MG63 (cell line): ENCODE data around the gene SSBP3. TPM values are rescaled to one million over a fixed set of nuclear protein-coding genes. Genes with fewer than 3 reads are reported as not detected.

ENCODE experiments used
- DNase-seq: peaks from one replicate; pipeline ENCODE4 v3.0.0-alpha.2; 2020
- H3K27me3 ChIP-seq: fragments of 250-450 bp; sonication (Bioruptor Pico); 2 replicates; pipeline ENCODE4 v1.5.1; 2020; ENCODE audit warnings: mild to moderate bottlenecking, moderate library complexity
- H3K36me3 ChIP-seq: fragments of 250-450 bp; sonication (Bioruptor Pico); 2 replicates; pipeline ENCODE4 v1.5.1; 2020; ENCODE audit warnings: mild to moderate bottlenecking, moderate library complexity
- H3K4me3 ChIP-seq: fragments of 250-450 bp; sonication (Bioruptor Pico); 2 replicates; pipeline ENCODE4 v1.5.1; 2020; ENCODE audit warnings: mild to moderate bottlenecking, moderate library complexity
- H3K9me3 ChIP-seq: fragments of 250-450 bp; sonication (Bioruptor Pico); 2 replicates; pipeline ENCODE4 v1.5.1; 2020; ENCODE audit warnings: mild to moderate bottlenecking, moderate library complexity
- total RNA-seq: library from RNA; depleted of rRNA; stranded (reverse); fragments of >200 nt; shearing (Covaris generic); gene quantifications from 2 replicates; pipeline ENCODE4 v1.2.3, GENCODE V29; 2014; ENCODE audit warnings: low replicate concordance

SSBP3 gene
- total RNA-seq, 1 experiment from 2014 or later = 15.9 TPM

DNA sequence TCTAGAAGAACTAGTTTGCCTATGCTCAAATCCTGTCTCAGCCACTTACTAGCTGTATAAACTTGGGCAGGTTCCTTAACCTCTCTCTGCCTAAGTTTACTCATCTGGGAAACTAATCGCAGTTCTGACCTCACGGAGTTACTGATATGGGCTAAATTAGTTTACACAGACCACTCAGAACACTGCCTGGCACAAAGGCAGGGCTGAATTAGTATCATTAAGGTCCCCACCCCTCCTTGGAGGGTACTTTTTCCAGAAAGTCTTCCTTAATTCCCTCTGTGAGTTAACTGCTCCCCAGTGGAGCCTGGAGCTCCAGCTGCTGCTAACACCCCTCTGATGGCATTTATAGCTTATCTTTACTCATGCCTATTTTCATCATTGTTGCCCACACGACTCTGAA, 40.3 kb downstream of the SSBP3 start:
- Histone ChIP-seq H3K9me3 (no peaks in the 10 kb centered on the region), H3K27me3 (no peaks in the 10 kb centered on the region), H3K4me3 (no peak overlapping the region), H3K36me3 (no peaks in the 10 kb centered on the region)
- no peak for DNase-seq

DNA sequence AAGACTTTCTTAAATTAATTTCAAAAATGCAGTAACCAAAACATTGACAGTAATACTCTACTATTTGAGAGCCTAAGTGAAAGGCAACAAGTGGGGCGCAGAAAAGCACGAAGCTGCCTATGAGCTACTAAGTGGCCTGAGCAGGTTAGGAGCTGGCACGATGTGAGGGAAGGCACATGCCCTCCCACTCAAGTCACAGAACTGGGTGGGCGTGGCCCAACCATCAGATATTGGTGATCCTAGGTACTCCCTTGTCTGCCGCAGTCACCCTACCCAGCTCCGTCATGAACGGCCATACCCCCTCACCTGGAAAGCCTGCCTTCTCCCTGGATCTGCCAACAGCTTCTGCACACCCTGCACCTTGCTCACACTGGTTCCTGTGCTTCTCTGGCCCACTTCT, 40.8 kb downstream of the SSBP3 start:
- Histone ChIP-seq H3K9me3 (no peaks in the 10 kb centered on the region), H3K27me3 (no peaks in the 10 kb centered on the region), H3K4me3 (no peak overlapping the region), H3K36me3 (no peaks in the 10 kb centered on the region)
- DNase-seq = no peak

GRCh38 chr1:54364995-54365394, 41.2 kb downstream of the SSBP3 start:
- no peaks in the 10 kb centered on the region for H3K36me3 ChIP-seq
- H3K27me3 ChIP-seq = no peaks in the 10 kb centered on the region
- no peak for DNase-seq
- no peak overlapping the region for H3K4me3 ChIP-seq
- H3K9me3 ChIP-seq = no peaks in the 10 kb centered on the region

DNA sequence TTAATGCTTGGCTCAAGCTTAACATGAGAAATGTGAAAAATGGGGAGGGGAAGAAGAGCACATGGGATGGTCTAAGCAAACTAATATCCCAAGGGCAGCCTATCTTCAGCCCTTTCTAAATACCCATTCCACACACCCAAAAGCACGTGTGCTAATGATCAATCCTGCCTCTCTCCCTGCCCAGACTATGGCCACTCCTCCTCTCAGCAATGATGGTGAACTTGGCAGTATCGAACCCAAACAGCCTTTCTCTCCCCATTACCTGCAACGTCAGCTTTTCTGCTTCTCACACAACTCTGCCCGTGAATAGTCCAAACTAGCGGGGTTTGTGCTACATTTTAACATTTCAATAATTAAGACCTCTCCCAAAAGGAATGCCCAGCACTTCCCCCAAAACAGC, 41.6 kb downstream of the SSBP3 start:
- no peaks in the 10 kb centered on the region for H3K9me3 ChIP-seq
- H3K27me3 ChIP-seq = no peaks in the 10 kb centered on the region
- no peaks in the 10 kb centered on the region for H3K36me3 ChIP-seq
- no peak for DNase-seq
- no peak overlapping the region for H3K4me3 ChIP-seq

DNA sequence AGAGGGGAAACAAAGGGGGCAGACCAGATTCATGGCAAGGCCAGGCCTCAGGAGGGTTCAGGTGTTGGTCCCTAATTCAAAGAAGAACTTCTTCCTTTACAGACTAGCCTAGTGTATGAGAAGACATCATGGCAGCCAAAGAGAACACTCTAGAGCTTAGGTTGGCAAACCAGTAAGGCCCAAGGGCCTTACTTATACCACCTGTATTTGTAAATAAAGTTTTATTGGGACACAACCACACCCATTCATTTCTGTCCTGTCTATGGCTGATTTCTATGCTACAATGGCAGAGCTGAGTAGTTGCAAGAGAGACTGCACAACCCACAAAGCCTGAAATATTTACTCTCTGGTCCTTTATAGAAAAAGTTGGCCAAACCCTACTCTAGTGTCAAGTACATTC, 42.3 kb downstream of the SSBP3 start:
- H3K36me3 ChIP-seq = no peaks in the 10 kb centered on the region
- H3K9me3 ChIP-seq = no peaks in the 10 kb centered on the region
- no peak for DNase-seq
- no peak overlapping the region for H3K4me3 ChIP-seq
- H3K27me3 ChIP-seq = no peaks in the 10 kb centered on the region

DNA sequence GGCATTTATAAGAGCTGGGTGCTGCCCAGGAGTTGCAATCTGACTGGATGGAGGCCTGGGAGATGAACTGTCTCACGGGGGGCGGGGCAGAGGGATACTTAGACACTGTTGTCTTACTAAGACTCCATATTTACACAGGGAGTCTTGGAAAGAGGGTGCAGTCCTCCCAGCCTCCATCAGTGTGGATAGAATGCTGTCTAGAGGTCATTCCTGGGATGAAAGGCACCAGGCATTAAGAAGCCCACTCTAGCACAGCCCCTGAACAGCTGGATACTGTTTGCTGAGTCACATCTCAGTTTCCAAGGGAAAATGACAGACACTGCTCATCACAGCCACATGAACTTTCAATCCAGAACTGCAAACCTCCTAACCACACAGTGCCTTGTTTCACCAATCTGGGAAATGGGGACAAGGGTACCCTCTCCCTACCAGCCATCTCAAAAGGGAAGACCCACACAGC, 43.3 kb downstream of the SSBP3 start:
- no peak for DNase-seq
- H3K9me3 ChIP-seq = no peaks in the 10 kb centered on the region

DNA sequence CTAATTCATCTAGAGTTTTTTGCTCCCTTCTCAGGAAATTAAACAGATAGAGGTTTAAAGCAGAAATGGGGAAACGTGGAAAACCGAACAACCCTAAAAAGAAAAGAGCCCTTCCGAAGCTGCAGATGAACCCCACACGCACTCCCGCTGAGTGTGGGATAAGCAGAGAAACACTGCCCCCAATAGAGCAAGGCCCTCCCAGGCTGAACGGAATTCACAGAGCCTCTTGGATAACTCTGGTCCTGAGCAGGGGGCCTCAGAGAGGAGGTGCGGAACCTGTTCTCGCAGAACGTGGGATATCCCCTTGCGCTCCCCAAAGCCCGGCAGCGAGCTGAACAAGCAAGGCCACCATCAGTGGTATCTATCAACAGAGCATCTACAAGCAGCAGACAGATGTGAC, 44.9 kb downstream of the SSBP3 start:
- no peaks in the 10 kb centered on the region for H3K9me3 ChIP-seq
- DNase-seq = no peak
- no peaks in the 10 kb centered on the region for H3K27me3 ChIP-seq
- H3K36me3 ChIP-seq = no peaks in the 10 kb centered on the region
- H3K4me3 ChIP-seq = no peak overlapping the region

More for the DNA sequence above, 43.3 kb downstream of the SSBP3 start:
- no peaks in the 10 kb centered on the region for H3K27me3 ChIP-seq
- no peaks in the 10 kb centered on the region for H3K36me3 ChIP-seq
- H3K4me3 ChIP-seq = no peak overlapping the region

DNA sequence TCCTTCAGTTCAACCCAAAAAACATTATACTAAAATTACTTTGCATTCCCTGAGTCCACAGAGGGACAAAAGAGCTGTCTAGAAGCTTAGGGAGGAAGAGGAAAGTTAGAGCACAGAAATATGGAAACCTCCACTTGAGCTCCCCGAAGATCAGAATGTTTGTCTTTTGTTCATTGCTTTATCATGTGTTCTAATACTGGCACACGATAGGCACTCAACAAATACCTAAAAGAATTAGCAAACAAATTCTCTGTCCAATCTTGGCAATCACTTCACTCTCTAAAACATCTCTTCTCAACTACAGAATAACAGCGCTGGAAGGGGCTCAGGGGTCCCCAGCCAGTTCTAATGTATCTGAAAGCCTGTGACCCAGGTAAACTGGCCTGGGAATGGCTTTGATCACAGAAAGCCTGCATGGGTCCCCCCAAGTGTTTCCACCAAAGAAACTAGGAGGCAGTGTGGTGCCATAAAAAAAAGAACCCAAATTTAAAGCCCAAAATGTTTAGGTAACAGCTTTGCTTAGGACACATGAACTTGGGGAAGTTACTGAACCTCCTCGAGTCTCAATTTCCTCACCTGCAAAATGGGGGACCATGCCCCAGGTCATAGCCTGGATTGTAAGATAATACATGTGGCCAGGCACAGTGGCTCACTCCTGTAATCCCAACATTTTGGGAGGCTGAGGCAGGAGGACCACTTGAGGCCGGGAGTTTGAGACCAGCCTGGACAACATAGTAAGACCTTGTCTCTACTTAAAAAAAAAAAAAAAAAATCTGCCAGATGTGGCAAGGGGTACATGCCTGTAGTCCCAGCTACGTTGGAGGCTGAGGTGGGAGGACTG, 45.8 kb downstream of the SSBP3 start:
- Histone ChIP-seq H3K4me3 (no peak overlapping the region), H3K9me3 (no peaks in the 10 kb centered on the region), H3K27me3 (no peaks in the 10 kb centered on the region), H3K36me3 (no peaks in the 10 kb centered on the region)
- DNase-seq = no peak

- Histone ChIP-seq H3K9me3 (no peaks in the 10 kb centered on the region), H3K36me3 (no peaks in the 10 kb centered on the region), H3K27me3 (no peaks in the 10 kb centered on the region), H3K4me3 (no peak overlapping the region)
- DNase-seq = no peak
Measured at GRCh38 chr1:54359393-54360162, 46.6 kb downstream of the SSBP3 start.

DNA sequence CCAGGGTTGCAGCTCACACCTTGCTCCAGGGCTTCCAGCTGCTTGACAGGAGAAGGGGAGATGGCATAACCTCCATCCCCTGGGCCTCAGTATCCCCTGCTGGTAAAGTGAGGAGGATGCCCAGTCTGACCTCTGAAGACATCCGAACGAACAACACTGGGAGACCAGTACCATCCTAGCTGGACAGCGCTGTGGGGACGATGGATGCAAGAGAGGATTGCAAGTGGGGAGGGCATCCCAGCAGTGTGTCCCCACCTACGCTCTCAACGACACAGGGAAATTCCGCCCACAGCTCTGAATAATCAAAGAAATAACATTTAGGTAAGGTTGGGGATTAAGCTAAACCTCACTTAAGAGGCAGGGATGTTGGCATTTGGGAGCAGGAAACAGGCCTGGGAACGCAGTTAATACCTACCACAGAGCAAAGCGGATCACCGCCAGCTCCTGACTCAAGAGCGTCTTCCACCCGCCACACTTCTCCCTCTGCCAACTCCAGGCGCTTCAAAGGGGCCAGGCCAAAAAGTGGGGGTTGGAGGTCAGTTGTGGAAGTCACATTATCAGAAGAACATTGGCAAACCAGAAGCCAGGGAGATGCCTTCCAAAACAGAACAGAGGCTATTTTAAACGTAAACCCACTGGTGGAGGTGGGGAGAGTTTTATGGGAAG, 47.6 kb downstream of the SSBP3 start:
- Histone ChIP-seq H3K36me3 (no peaks in the 10 kb centered on the region), H3K27me3 (no peaks in the 10 kb centered on the region), H3K9me3 (no peaks in the 10 kb centered on the region), H3K4me3 (no peak overlapping the region)
- peak; percentile 76 for DNase-seq

- H3K4me3 ChIP-seq = no peak overlapping the region
- no peaks in the 10 kb centered on the region for H3K9me3 ChIP-seq
- H3K27me3 ChIP-seq = no peaks in the 10 kb centered on the region
- no peaks in the 10 kb centered on the region for H3K36me3 ChIP-seq
- DNase-seq = no peak
Measured at GRCh38 chr1:54357967-54358366, 48.2 kb downstream of the SSBP3 start.

GRCh38 chr1:54356680-54357147, 49.5 kb downstream of the SSBP3 start:
- Histone ChIP-seq H3K27me3 (no peaks in the 10 kb centered on the region), H3K4me3 (no peak overlapping the region), H3K9me3 (no peaks in the 10 kb centered on the region), H3K36me3 (no peaks in the 10 kb centered on the region)
- DNase-seq = no peak

GRCh38 chr1:54355931-54356679, 50.1 kb downstream of the SSBP3 start:
- Histone ChIP-seq H3K27me3 (no peaks in the 10 kb centered on the region), H3K4me3 (no peak overlapping the region), H3K9me3 (no peaks in the 10 kb centered on the region), H3K36me3 (no peaks in the 10 kb centered on the region)
- DNase-seq = no peak

DNA sequence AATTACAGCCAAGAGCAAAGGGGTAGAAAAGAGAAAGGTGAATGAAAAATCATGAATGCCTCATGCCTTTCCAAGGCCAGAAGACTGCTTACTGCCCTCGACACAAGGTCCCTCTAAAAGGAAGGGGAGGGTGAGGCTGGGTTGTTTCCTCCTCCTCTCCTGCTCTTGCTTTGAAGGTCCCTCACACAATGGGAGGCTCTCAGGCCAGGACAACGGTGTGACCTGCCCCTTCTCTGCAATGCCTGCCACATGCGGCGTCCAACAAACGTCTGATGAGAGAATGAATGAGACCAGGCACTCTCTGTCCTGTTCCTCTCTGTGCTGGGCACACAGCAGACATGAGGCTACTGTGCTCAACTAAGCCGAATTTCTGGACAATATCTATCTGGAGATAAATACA, 51.3 kb downstream of the SSBP3 start:
- Histone ChIP-seq H3K36me3 (no peaks in the 10 kb centered on the region), H3K4me3 (no peak overlapping the region), H3K9me3 (no peaks in the 10 kb centered on the region), H3K27me3 (no peaks in the 10 kb centered on the region)
- DNase-seq = no peak

- no peaks in the 10 kb centered on the region for H3K9me3 ChIP-seq
- H3K36me3 ChIP-seq = no peaks in the 10 kb centered on the region
- no peaks in the 10 kb centered on the region for H3K27me3 ChIP-seq
Measured at GRCh38 chr1:54353959-54354358, 52.2 kb downstream of the SSBP3 start.

DNA sequence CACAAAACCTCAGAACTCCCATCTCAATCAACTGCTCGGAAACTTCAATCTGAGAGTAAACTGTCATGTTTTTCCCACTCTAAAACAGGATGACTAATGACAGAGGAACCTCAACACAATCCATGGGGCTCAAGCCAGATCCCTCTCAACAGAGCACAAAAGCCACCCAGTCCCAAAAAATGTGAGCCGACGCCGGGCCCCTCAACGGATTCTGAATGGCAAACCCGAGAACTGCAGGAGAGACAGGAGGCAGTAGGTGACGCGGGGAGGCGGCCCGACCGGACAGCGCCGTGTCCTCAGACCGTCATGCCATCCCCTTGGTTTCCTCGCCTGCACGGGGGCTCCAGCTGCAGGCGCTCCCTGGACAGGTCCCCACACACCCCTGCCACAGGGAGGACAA, 53.4 kb downstream of the SSBP3 start:
- Histone ChIP-seq H3K27me3 (no peaks in the 10 kb centered on the region), H3K4me3 (no peak overlapping the region), H3K9me3 (no peaks in the 10 kb centered on the region), H3K36me3 (no peaks in the 10 kb centered on the region)
- DNase-seq = no peak

More at GRCh38 chr1:54353959-54354358, 52.2 kb downstream of the SSBP3 start:
- no peak overlapping the region for H3K4me3 ChIP-seq
- no peak for DNase-seq
